ENCODE results near the gene NDFIP1.

DNA sequence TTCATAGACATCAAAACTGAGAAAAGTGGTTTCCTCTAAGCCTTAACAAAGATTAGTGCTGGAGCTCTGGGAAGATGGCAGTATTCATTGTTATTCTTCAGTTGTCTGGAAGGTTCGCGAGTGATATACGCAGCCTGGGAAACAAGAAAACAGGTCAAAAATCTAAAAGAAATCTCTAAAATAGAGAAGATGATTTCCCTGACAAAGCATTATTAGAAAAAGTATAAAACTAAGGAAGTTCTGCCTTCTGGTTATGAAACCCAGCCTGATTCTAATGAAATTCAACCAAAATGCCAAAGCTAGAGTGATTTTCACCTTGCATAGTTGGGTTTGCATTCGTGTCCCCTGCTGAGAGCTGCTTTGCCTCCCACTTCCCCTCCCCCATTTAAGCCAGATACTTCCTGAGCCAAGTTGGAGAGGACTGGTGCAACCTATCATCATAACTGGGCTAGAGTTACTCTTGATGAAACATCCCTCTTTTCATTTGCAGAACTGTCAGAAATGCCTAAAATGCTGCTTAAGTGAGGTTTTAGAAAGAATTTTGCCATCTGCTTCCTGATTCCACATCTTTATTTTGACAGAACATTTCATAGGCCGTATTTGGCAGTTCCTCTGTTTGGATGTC, 48.4 kb downstream of the NDFIP1 start:
- no peak for TF ChIP-seq CTCF (IDR thresholded peaks at IDR 0.05)
- TF ChIP-seq, protein P1, sequence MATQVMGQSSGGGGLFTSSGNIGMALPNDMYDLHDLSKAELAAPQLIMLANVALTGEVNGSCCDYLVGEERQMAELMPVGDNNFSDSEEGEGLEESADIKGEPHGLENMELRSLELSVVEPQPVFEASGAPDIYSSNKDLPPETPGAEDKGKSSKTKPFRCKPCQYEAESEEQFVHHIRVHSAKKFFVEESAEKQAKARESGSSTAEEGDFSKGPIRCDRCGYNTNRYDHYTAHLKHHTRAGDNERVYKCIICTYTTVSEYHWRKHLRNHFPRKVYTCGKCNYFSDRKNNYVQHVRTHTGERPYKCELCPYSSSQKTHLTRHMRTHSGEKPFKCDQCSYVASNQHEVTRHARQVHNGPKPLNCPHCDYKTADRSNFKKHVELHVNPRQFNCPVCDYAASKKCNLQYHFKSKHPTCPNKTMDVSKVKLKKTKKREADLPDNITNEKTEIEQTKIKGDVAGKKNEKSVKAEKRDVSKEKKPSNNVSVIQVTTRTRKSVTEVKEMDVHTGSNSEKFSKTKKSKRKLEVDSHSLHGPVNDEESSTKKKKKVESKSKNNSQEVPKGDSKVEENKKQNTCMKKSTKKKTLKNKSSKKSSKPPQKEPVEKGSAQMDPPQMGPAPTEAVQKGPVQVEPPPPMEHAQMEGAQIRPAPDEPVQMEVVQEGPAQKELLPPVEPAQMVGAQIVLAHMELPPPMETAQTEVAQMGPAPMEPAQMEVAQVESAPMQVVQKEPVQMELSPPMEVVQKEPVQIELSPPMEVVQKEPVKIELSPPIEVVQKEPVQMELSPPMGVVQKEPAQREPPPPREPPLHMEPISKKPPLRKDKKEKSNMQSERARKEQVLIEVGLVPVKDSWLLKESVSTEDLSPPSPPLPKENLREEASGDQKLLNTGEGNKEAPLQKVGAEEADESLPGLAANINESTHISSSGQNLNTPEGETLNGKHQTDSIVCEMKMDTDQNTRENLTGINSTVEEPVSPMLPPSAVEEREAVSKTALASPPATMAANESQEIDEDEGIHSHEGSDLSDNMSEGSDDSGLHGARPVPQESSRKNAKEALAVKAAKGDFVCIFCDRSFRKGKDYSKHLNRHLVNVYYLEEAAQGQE (IDR thresholded peaks at IDR 0.05; ENCODE audit: insufficient read depth in 1 of 2, low read depth in 2 of 2, low read length in 1 of 2), result no peak
- TF ChIP-seq POLR2AphosphoS5 (IDR thresholded peaks at IDR 0.05; ENCODE audit: low read depth, low read length), result no peak
- no peak for TF ChIP-seq SIN3A (IDR thresholded peaks at IDR 0.05; ENCODE audit: borderline replicate concordance, insufficient read depth, low read depth, low read length)
